Stimulated activated CD8-positive, alpha-beta memory T cell treated with anti-CD3 and anti-CD28 coated beads, Interleukin-15, amount 100 ng/mL, for 4 hours (primary cell): ENCODE data around the gene POGK.

Source experiments
- DNase-seq, 2 donors: peaks; one replicate each; pipeline ENCODE4 v3.0.0-alpha.2; 2020; ENCODE audit warnings: low read depth in 2 of 2

Gene POGK

DNA sequence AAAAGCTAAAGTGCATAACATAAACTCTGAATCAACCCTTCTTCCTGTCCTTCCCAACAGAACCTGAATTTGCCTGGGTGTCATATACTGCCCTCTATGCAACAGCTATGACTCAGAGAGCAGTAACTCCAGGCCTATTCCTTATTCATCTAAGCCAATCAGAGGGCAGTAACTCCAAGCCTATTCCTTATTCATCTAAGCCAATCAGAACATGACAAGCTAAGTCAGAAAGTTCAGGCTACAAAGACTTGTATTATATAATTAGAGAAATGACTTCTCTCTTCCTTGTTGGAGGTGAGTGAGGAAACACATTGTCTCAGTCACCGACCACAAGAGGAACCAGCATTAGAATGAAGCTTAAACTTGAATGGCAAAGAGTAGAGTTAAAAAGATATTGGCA lies 63.0 kb downstream of the POGK start:
- DNase-seq: no peak

DNA sequence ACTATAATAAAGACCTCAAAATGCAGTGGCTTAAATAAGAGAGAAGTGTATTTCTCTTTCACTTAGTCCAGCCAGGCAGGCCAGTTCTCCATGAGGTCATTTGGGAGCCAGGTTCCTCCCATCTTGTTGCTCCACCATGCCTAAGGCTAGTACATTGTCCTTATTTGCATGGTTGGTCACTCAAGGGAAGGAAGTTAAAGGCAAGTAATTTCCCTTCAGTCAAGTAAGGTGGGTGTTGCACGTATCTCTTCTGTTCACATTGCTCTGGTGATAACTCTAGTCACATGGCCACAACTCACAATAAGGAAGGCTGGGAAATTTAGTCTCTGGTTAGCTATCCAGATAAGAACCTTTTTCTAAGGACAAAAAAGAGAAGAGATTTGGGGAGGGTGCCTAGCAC lies 64.0 kb downstream of the POGK start:
- no peak for DNase-seq

DNA sequence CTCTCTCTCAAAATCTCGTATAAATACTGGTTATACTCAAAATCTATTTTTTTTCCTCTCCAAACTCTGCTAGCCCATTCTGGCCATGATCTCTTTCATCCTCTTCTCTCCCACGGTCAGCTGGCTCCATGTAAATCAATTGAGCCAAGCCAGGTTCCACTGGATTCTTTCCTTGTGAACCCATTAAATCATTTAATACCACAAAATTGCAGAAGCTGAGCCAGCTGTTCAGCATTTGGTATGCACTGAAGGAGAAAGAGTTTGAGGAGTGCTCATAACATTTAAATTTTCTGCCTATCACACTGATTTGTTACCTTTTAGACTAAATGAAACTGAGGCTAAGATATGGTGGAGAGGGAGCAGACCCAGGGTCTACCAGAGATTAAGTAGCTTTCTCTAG lies 65.9 kb downstream of the POGK start:
- no peak for DNase-seq

DNA sequence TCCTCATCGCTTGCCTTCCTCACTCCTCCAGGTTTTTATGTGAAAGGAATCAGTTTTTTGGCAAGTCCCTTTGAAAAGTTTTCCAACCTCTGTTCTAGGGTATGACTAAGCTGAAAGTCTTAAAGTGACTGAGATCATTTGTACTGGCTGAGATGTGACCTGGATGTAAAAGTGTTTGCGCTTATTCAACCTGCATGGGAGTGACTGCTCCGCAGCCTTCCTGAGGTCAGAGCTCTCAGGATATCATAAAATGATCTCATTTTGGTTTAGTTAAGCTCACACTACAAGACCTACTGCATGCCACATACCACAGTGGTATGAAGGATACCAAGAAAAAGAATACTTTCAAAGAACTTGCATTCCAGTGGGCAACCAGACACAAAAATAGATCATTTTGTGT lies 66.6 kb downstream of the POGK start:
- DNase-seq: no peak
